SK-N-SH (cell line): Measurements from ENCODE around the gene FOXK2. TPM values are rescaled to one million over a fixed set of nuclear protein-coding genes. Genes with fewer than 3 reads are reported as not detected.

Experiments used
- CTCF ChIA-PET: fragments of 300-600, 350-600 bp; formaldehyde crosslinking; extraction: SDS; loops from one replicate; lab custom pipeline; 2021; lab: Yijun Ruan, JAX
- POLR2A ChIA-PET: fragments of 350-600 bp; sonication (Branson Sonifier 250); formaldehyde crosslinking; extraction: SDS; loops from one replicate; lab custom pipeline; 2020; ENCODE audit warnings: antibody characterized with exemption, inconsistent platforms; lab: Yijun Ruan, JAX
- DNase-seq: peaks from one replicate; pipeline ENCODE4 v3.0.0; 2012
- H2AFZ ChIP-seq: fragments of 200-600 bp; sonication (generic); 2 replicates; pipeline ENCODE4 v1.8.1; 2016; ENCODE audit warnings: antibody characterized with exemption, mild to moderate bottlenecking, low read depth
- H3F3A ChIP-seq: fragments of 200-600 bp; sonication (generic); replicated peaks from 2 replicates; pipeline ENCODE3; 2016; ENCODE audit warnings: antibody characterized with exemption, mild to moderate bottlenecking; ENCODE audit not compliant: insufficient read depth
- H3K27ac ChIP-seq, 2 experiments: fragments of 200-500 bp in 1 of 2; fragments of 200-600 bp in 1 of 2; sonication (Bioruptor generic) in 1 of 2; sonication (generic), shearing (Covaris generic) in 1 of 2; 2 replicates each; pipeline versions ENCODE4 v1.5.1 to v1.6.1; 2014 to 2016; ENCODE audit warnings: low read depth in 2 of 2, inconsistent platforms in 1 of 2, low read length in 1 of 2, mild to moderate bottlenecking in 1 of 2, mixed read lengths in 1 of 2
- H3K27me3 ChIP-seq: fragments of 200-600 bp; sonication (generic), shearing (Covaris generic); 2 replicates; pipeline ENCODE4 v1.6.1; 2016; ENCODE audit warnings: mixed run types; ENCODE audit not compliant: insufficient read depth
- H3K36me3 ChIP-seq, 2 experiments: fragments of 200-500 bp in 1 of 2; fragments of 200-600 bp in 1 of 2; sonication (Bioruptor generic) in 1 of 2; sonication (generic) in 1 of 2; replicated peaks in 1 of 2; 2 replicates each; pipeline versions ENCODE3 to v1.5.1; 2014 to 2016; ENCODE audit warnings: low read length in 1 of 2, mild to moderate bottlenecking in 1 of 2; ENCODE audit not compliant: insufficient read depth in 2 of 2, control insufficient read depth in 1 of 2
- H3K4me1 ChIP-seq, 2 experiments: fragments of 200-500 bp in 1 of 2; fragments of 200-600 bp in 1 of 2; sonication (Bioruptor generic) in 1 of 2; sonication (generic), shearing (Covaris generic) in 1 of 2; 2 replicates each; pipeline versions ENCODE4 v1.5.1 to v1.6.1; 2014 to 2016; ENCODE audit warnings: low read depth in 1 of 2, low read length in 1 of 2, mixed run types in 1 of 2; ENCODE audit not compliant: insufficient read depth in 2 of 2, control insufficient read depth in 1 of 2
- H3K4me2 ChIP-seq: fragments of 200-600 bp; sonication (generic), shearing (Covaris generic); 2 replicates; pipeline ENCODE4 v1.6.1; 2017; ENCODE audit warnings: mixed run types
- H3K4me3 ChIP-seq, 2 experiments: fragments of 200-500 bp in 1 of 2; fragments of 200-600 bp in 1 of 2; sonication (Bioruptor generic) in 1 of 2; sonication (generic), shearing (Covaris generic) in 1 of 2; 2 replicates each; pipeline versions ENCODE4 v1.5.1 to v1.8.1; 2014 to 2016; ENCODE audit warnings: low read depth in 2 of 2, inconsistent platforms in 1 of 2, low read length in 1 of 2, mild to moderate bottlenecking in 1 of 2, mixed read lengths in 1 of 2, moderate library complexity in 1 of 2
- H3K79me2 ChIP-seq: fragments of 200-600 bp; sonication (generic); 2 replicates; pipeline ENCODE4 v1.8.1; 2017; ENCODE audit warnings: mild to moderate bottlenecking; ENCODE audit not compliant: insufficient read depth
- H3K9ac ChIP-seq: fragments of 200-600 bp; sonication (generic); 2 replicates; pipeline ENCODE4 v1.6.1; 2017; ENCODE audit warnings: mixed run types
- H3K9me2 ChIP-seq: fragments of 200-600 bp; sonication (generic); 2 replicates; pipeline ENCODE4 v1.6.1; 2017; ENCODE audit warnings: mixed run types
- H3K9me3 ChIP-seq: fragments of 200-600 bp; sonication (generic); 2 replicates; pipeline ENCODE4 v1.6.1; 2017; ENCODE audit warnings: mixed run types, mild to moderate bottlenecking, moderate library complexity
- H4K20me1 ChIP-seq: fragments of 200-600 bp; sonication (generic); 2 replicates; pipeline ENCODE4 v1.6.1; 2017; ENCODE audit warnings: mild to moderate bottlenecking, mixed run types; ENCODE audit not compliant: insufficient read depth
- ELF1 ChIP-seq: IDR thresholded peaks from 2 replicates; pipeline ENCODE4 v1.4.0; 2012
- FOXM1 ChIP-seq: IDR thresholded peaks from 2 replicates; pipeline ENCODE4 v1.4.0; 2012; ENCODE audit warnings: low read depth, mild to moderate bottlenecking
- MEF2A ChIP-seq: IDR thresholded peaks from 2 replicates; pipeline ENCODE4 v1.4.0; 2012; ENCODE audit warnings: low read depth, borderline replicate concordance
- MXI1 ChIP-seq: IDR thresholded peaks from 2 replicates; pipeline ENCODE4 v1.6.1; 2012; ENCODE audit warnings: mild to moderate bottlenecking, low read depth, low read length, improper control_type of control experiment
- PBX3 ChIP-seq: IDR thresholded peaks from 2 replicates; pipeline ENCODE4; 2012
- RAD21 ChIP-seq: IDR thresholded peaks from 2 replicates; pipeline ENCODE4 v1.6.1; 2012; ENCODE audit warnings: mild to moderate bottlenecking, low read length
- RXRA ChIP-seq: IDR thresholded peaks from 2 replicates; pipeline ENCODE4 v1.4.0; 2012; ENCODE audit warnings: low read depth, mild to moderate bottlenecking, borderline replicate concordance
- SIN3A ChIP-seq: IDR thresholded peaks from 2 replicates; pipeline ENCODE4 v1.6.1; 2012; ENCODE audit warnings: low read depth, mild to moderate bottlenecking, low read length, moderate library complexity, borderline replicate concordance
- TAF1 ChIP-seq: IDR thresholded peaks from 2 replicates; pipeline ENCODE4 v1.6.1; 2012; ENCODE audit warnings: low read depth, mild to moderate bottlenecking, low read length, moderate library complexity, borderline replicate concordance
- WGBS: methylation state at CpG from one replicate; pipeline ENCODE4 v1.1.6; 2017; ENCODE audit warnings: low lambda C conversion rate; 5-methylcytosine and 5-hydroxymethylcytosine counted together
- polyA plus RNA-seq, 3 experiments: library from polyadenylated mRNA; depleted of rRNA; stranded (reverse); fragments of >200 nt; gene quantifications; 2 replicates each; pipeline ENCODE4 v1.2.3, GENCODE V29; 2012
- TF ChIP-seq, protein P1 (sequence below): fragments of 200-600 bp; sonication (generic); IDR thresholded peaks from 2 replicates; pipeline ENCODE4 v1.6.1; 2017; ENCODE audit warnings: antibody characterized with exemption, mild to moderate bottlenecking, moderate library complexity

FOXK2 gene
- polyA plus RNA-seq, 1 of the 3 experiments (the other 2 are of a cell fraction): 36.4 TPM

- peaks cover 42 to 52% of the 10 kb centered on the region in 2 experiments for H3K36me3 ChIP-seq
- ChIA-PET POLR2A (no interaction called here), CTCF (interaction anchor here (0.7 to 1.8 kb wide), 2 partner anchors 18 to 79 kb away, joined by 3 to 9 read pairs; no protein-coding TSS in a partner anchor)
- DNase-seq: no peak
- 0 out of 2 replicates have a peak, but pooled peaks cover 3% of the 10 kb centered on the region for H3K79me2 ChIP-seq
- H3K4me2 ChIP-seq: no peak overlapping the region
- no peaks in the 10 kb centered on the region for H3F3A ChIP-seq
- WGBS: 93% methylated on average over 8 of the region's 8 CpGs
- H3K9me3 ChIP-seq: no peaks in the 10 kb centered on the region
- TF ChIP-seq PBX3 (0 out of 2 replicates have a peak, but pooled peaks have one; percentile 14), SIN3A (no peak)
- TF ChIP-seq, all 33 proteins: peak for 1
- no peak overlapping the region for H3K4me3 ChIP-seq
- no peak overlapping the region for H3K27ac ChIP-seq
- H4K20me1 ChIP-seq: no peaks in the 10 kb centered on the region
- no peaks in the 10 kb centered on the region for H3K27me3 ChIP-seq
- H3K4me1 ChIP-seq: no peaks in the 10 kb centered on the region
- H3K9me2 ChIP-seq: no peaks in the 10 kb centered on the region
- H3K9ac ChIP-seq: no peak overlapping the region
- no peak overlapping the region for H2AFZ ChIP-seq
Observed at GRCh38 chr17:82475458-82475857, 44.1 kb upstream of the FOXK2 start.

DNA sequence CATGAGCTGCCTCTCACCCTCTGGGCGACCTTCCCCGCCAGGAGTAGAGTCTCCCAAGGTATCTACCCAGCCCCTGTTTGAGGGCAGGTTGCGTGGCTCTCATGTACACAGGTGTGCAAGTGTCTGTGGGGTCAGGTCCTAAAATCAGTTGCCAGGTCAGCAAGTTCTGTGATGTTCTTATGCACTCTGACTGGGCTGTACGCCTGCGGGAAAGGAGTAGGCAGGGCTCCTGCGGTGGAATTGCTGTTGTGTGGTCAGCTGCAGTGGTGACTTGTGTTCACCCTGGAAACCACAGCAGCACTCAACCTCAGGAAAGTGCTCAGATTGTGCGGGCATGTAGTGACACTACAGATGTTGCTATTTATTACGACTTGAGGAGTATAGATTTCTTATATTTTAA, 41.6 kb upstream of the FOXK2 start:
- H3K27ac ChIP-seq: no peak overlapping the region
- no peak for DNase-seq
- no peak overlapping the region for H2AFZ ChIP-seq
- peaks cover 10% of the 10 kb centered on the region for H3F3A ChIP-seq
- no peak overlapping the region for H3K4me2 ChIP-seq
- CTCF ChIA-PET: interaction anchor here (1.1 to 5.6 kb wide), 4 partner anchors 8 to 75 kb away, joined by 3 to 35 read pairs (median 4); no protein-coding TSS in a partner anchor
- no peak overlapping the region for H3K4me3 ChIP-seq
- POLR2A ChIA-PET: no interaction called here
- H3K36me3 ChIP-seq: peaks cover 50 to 54% of the 10 kb centered on the region in 2 experiments
- H4K20me1 ChIP-seq: no peaks in the 10 kb centered on the region
- H3K9me2 ChIP-seq: no peaks in the 10 kb centered on the region
- no peaks in the 10 kb centered on the region for H3K9me3 ChIP-seq
- no peak overlapping the region for H3K9ac ChIP-seq
- 95% methylated on average over 8 of the region's 8 CpGs for WGBS
- no peaks in the 10 kb centered on the region for H3K27me3 ChIP-seq
- no peaks in the 10 kb centered on the region for H3K4me1 ChIP-seq
- TF ChIP-seq MEF2A: no peak
- TF ChIP-seq, protein P1, sequence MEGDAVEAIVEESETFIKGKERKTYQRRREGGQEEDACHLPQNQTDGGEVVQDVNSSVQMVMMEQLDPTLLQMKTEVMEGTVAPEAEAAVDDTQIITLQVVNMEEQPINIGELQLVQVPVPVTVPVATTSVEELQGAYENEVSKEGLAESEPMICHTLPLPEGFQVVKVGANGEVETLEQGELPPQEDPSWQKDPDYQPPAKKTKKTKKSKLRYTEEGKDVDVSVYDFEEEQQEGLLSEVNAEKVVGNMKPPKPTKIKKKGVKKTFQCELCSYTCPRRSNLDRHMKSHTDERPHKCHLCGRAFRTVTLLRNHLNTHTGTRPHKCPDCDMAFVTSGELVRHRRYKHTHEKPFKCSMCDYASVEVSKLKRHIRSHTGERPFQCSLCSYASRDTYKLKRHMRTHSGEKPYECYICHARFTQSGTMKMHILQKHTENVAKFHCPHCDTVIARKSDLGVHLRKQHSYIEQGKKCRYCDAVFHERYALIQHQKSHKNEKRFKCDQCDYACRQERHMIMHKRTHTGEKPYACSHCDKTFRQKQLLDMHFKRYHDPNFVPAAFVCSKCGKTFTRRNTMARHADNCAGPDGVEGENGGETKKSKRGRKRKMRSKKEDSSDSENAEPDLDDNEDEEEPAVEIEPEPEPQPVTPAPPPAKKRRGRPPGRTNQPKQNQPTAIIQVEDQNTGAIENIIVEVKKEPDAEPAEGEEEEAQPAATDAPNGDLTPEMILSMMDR: no peak
- no peak for TF ChIP-seq TAF1
- no peak for TF ChIP-seq ELF1
- no peak for TF ChIP-seq MXI1
- no peak for TF ChIP-seq FOXM1
- no peak for TF ChIP-seq RXRA
- no peak for TF ChIP-seq RAD21
- TF ChIP-seq, all 33 proteins: peak for 0
- H3K79me2 ChIP-seq: 0 out of 2 replicates have a peak, but pooled peaks cover 3% of the 10 kb centered on the region
